ENCODE results near the gene CAMTA1.

CAMTA1 gene

DNA sequence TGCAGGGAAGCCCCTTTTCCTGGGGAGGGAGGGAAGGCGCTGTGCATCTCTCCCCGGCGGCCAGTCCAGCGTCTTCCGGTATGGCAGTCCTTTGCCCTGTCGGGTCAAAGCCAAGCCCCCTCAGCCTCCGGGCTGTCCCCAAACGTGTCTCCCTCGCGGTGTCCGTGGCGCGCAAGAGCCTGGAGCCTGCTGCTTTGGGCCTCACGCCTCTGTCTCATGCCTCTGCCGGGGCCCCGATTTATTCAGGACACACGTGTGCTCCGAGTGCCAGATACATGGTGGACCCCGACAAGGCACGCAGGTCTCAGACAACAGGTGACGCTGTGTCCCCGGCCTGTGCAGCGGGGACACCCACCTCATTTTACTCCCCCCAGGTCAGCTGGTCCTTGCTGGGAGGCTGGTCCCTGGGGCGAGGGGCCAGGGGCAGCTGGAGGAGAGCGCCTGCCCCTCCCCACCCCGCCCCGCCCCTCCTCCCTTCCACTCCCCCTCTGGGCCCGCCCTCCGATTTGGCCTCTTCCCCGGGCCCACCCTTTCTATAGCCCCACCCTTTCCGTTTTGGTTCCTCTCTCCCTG lies 176.7 kb downstream of the CAMTA1 start:
- DNase-seq = no peak

- no peak for DNase-seq
Observed at GRCh38 chr1:6962478-6962995, 177.3 kb downstream of the CAMTA1 start.

GRCh38 chr1:6962996-6963911 lies 178.0 kb downstream of the CAMTA1 start:
- DNase-seq = peak; percentile 5

DNA sequence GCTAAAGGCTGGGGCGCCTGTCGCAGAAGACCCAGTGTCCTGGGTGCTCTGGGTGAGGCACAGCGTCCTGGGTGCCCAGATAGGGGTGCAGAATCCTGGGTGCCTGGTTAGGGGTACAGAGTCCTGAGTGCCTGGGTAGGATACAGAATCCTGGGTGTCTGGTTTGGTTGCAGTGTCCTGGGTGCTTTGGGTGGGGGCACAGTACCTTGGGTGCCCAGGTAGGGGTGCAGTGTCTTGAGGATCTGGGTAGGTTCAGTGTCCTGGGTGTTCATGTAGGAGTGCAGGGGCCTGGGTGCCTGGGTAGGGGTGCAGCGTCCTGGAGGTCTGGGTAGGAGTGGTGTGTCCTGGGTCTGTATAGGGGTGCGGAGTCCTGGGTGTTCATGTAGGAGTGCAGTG lies 178.7 kb downstream of the CAMTA1 start:
- no peak for DNase-seq

DNA sequence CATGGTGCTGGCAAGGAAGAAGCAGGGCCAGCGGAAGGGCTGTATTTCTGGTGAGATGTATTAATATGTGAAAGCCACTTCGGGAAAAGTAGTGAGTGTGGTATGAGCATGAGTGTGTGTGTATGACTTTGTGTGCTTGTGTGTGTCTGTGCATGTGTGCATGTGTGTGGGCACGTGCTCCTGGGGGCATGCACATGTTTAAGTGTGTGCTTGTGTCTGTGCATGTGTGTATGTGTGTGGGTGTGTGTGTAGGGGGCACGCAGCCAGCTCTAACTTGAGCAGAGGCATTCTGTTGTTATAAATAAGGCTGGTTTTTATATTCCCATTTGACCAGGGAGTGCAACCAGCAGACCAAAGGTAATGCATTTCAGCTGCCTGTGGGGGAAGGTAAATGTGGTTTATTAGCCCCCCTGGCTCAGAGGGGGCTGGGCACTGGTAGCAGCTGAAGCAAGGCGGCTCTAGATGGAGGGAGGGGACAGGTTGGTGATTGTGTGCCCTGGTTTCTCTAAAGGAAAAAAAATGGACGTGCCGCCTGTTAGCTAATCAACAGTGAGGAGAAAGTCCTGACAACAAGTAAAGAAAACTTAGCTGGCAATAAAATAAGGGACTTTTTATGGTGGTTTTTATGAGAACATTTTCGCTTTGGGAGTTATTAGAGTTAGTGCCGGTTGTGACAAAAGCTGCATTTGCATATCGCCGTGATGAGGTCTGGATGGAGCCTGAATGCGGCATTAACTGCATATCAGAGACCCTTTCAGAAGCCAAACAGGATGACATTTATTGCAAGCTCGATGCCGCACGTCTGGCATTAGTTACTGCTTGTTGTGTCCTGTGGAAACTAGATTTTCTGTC lies 180.1 kb downstream of the CAMTA1 start:
- no peak for DNase-seq

DNA sequence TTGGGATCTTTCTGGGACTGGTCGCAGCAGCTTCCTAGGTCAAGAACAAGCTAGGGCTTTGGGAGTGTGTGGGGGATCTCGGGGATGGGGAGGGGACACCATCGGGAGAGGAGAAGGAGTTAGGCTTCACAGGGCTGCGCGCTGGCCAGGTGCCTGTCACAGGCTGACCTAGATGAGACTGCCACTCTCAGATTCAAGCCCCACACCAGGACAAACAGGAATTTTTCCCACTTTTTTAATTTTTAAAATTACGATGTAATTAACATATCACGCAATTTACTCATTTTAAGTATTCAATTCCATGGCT lies 180.6 kb downstream of the CAMTA1 start:
- DNase-seq = no peak

GRCh38 chr1:6966326-6966725 lies 181.1 kb downstream of the CAMTA1 start:
- no peak for DNase-seq

DNA sequence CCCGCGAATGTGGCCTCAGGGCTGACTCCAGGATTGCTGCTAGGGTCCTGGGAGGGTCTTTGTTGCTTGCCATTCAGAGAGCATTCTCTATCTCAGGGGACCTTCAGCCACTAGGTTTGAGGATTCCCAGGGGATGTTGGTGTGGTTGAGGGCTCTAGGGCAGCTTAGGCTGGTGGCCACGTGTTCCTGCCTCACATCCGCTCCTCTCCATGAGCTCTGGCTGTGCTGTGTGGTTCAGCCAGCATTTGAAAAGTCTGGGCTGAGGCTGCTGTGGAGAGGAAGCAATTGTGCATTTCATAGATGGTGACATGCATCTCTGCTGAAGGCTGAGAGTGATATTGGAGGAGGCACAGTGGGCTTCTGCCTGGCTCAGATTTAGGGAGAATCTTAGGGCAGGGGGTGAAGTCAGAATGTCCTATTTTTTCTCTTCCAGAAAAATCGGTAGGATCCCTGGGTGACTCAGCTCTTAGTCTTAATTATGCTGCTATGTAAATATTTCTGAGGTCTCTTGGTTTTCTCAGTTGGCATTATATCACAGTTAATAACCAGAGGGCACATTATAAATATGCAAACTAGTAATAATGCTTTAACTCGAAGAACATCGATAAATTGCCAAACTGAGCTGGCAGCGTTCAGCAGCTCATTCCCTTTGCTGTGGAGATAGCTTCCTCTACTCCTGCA lies 182.3 kb downstream of the CAMTA1 start:
- no peak for DNase-seq

GRCh38 chr1:6969106-6969505 lies 183.9 kb downstream of the CAMTA1 start:
- DNase-seq = no peak

DNA sequence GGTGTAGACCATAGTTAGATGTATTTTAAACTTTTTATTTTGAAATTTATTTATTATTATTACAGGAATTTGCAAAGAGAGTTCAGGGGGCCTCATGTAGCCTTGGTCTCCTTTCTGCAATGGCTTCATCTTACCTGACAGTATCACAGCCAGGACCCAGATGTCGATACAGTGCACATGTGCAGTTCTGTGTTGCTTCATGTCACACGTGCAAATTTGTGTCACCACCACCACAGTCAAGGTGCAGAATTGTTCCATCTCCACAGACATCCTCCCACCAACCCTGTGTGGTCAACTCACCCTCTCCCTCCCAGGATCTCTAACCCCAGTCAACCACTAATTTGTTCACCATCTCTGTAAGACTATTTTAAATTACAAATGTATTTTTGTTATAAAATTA lies 184.5 kb downstream of the CAMTA1 start:
- no peak for DNase-seq

DNA sequence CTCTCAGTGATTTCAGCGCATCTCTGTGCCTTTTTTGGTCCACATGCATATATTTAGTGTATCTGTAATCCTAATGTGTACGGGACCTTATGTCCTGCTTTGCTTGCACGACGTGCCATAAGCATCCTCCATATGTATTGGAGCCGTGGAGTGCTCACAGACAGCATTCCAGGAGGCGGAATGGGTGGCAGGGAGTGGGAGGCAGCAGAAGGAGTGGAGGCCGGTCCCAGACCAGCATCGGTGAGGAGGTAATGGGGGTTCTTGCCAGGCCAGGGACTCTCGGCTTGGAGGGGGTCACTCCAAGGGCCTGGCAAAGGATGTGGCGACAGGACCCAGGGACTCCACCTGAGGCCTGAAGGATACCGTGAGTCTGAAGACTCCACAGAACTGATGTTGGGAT lies 185.0 kb downstream of the CAMTA1 start:
- DNase-seq = no peak

DNA sequence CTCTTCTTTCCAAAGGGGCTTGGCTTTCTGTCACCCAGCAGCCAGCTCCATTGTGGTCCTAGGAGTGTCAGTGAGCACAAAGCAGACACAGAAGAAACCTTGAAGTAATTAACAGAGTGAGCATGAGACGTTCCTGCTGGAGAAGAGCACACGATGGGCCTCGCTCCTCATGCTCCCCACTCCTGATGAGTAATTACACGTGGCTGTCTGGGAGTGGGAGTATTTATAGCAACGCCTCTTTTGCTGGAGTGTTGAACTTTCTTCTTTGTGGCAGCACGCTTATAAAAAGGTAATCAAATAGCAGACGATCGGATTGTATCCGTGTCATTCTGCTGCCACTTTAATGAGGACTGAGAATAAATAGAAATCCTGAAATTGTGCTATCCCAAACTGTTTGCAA lies 185.8 kb downstream of the CAMTA1 start:
- DNase-seq = no peak

DNA sequence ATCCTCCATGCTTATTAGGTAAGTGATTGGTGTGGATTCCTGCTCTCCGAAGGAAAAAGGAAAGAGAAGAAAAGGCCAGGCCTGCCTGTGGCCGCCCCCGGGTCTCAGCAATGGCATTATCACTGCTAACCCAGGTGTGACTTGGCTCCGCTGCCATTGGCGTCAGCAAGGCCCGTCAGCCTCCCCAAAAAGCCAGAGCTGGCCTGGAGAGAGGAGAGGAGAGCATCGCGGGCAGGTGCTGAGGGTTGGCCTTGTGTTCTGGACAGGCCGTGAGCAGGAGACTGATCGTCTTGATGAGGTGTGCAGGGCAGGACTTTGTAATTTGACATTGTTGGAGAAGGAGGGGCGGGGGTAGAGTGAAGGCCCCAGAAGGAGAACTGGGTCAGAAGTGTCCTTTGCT lies 186.4 kb downstream of the CAMTA1 start:
- no peak for DNase-seq

DNA sequence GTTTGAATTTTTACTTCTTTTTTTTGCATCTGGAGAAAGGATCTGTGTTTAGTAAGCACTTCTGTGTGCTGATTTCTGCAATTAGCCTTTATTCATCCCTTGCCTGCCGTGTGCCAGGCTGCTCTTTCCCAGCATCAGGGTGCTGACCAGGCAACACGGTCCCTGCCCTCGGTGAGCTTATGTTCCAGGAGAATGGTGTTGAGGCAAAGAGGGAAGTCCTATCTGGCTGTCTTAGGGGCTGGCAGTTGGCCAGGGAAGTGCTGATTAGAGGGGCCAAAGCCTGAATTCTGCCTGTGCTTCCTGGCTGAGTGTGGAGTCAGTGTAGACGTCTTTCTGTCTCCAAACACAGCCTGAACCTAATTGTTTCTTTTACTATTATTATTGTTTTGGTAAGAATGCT lies 187.1 kb downstream of the CAMTA1 start:
- DNase-seq = no peak

- no peak for DNase-seq
Observed at GRCh38 chr1:6975331-6976043, 190.2 kb downstream of the CAMTA1 start.

DNA sequence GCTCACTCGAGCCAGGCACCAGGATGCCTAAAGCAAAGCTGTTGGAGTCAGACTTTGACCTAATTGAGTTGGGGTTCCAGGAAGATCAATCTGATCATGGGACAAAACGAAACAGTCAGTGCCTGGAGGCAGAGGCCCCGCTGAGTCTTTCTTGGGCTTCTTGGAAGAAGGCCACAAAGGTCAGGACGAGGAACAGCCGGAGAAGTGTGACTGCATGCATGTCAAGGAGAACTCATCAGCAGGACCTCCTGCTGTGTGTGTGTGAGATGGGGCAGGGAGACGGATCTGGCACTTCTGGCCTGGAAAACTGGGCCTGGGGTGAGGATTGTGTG lies 190.8 kb downstream of the CAMTA1 start:
- no peak for DNase-seq

DNA sequence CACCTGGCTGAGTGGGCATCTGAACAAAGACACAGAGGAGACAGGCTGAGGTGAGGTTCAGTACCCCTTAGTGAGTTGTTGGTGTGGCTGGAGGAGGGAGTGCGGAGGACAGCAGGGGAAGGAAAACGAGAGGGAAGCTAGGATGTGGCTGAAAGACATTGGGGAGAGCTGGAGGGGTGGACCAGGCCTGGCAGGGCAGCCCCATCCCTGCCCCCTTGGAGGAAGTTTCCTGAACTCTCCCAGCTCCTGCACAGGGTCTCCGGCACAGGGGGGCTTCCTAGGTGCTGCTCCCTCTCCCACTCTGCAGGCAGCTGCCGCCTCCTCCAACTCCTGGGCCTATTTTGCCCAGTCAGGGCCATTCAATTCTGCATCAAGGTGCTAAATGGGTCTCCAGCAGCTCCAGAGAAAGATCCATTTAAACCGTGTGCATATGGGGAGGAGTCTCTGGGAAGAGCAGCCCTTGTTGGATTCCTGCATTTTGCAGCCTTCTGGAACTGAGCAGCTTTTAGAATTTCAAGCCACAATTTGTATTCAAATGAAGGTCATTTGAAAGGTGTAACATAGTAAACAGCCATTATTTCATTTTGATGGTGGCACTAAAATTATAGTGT lies 193.9 kb downstream of the CAMTA1 start:
- no peak for DNase-seq

DNA sequence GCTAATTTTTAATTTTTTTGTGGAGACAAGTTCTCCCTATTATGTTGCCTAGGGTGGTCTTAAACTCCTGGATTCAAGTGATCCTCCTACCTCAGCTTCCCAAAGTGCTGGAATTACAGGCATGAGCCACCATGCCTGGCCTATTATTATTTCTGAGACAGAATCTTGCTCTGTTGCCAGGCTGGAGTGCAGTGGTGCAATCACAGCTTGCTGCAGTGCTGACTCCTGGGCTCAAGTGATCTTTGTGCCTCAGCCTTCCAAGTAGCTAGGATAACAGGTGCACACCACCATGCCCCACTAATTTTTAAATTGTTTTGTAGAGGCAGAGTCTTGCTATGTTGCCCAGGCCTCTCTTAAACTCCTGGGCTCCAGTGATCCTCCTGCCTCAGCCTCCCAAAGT lies 196.3 kb downstream of the CAMTA1 start:
- DNase-seq = no peak

DNA sequence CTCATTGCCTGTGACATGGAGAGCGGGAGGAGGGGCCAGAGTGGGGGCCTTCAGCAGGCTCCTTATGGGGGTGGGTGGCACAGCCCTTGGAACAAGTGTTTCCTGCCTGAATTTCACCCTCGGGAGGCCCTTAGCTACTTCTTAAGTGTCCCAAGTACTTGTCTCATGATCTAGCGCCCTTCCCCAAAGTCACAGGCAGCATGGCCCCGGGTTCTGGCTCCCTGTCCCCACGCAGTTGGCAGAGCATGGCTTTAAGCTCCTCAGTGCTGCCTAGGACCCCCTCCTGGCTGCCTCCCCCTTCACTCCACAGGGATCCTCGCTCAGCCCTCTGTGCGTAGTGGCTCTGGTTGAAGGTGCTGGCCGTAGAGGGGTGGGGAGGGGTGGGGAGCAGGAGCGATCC lies 197.2 kb downstream of the CAMTA1 start:
- no peak for DNase-seq

- no peak for DNase-seq
Observed at GRCh38 chr1:6982860-6983259, 197.6 kb downstream of the CAMTA1 start.

- no peak for DNase-seq
Observed at GRCh38 chr1:6984536-6984935, 199.3 kb downstream of the CAMTA1 start.

GRCh38 chr1:6984986-6985385 lies 199.7 kb downstream of the CAMTA1 start:
- no peak for DNase-seq
